Trophoblast cell (in vitro differentiated cells and primary cell): ENCODE data around the gene AXIN2.
"Not testable (repeated sequence)": the region's sequence is repeated elsewhere in the genome, so short reads cannot be mapped to it uniquely, and the experiment has no call there.

Experiments
- DNase-seq, 2 donors: peaks; one replicate each; pipeline ENCODE4 v3.0.0-alpha.2; 2016
- H2AFZ ChIP-seq: 2 replicates; pipeline ENCODE4 v1.6.1; 2013; ENCODE audit warnings: low read length, moderate library complexity, mild to moderate bottlenecking; ENCODE audit not compliant: insufficient read depth, poor library complexity
- H2AK5ac ChIP-seq: 2 replicates; pipeline ENCODE4 v1.6.1; 2013; ENCODE audit warnings: mild to moderate bottlenecking, low read length
- H2BK120ac ChIP-seq: 2 replicates; pipeline ENCODE4 v1.6.1; 2013; ENCODE audit warnings: low read length, mild to moderate bottlenecking, moderate library complexity; ENCODE audit not compliant: insufficient read depth, poor library complexity
- H2BK12ac ChIP-seq: 2 replicates; pipeline ENCODE4 v1.6.1; 2013; ENCODE audit warnings: mild to moderate bottlenecking, low read length, moderate library complexity
- H2BK5ac ChIP-seq: 2 replicates; pipeline ENCODE4 v1.6.1; 2013; ENCODE audit warnings: low read length, low read depth, moderate library complexity, mild to moderate bottlenecking; ENCODE audit not compliant: poor library complexity
- H3K14ac ChIP-seq: 2 replicates; pipeline ENCODE4 v1.6.1; 2013; ENCODE audit warnings: mild to moderate bottlenecking, low read length
- H3K18ac ChIP-seq: 2 replicates; pipeline ENCODE4 v1.6.1; 2013; ENCODE audit warnings: mild to moderate bottlenecking, low read length
- H3K23ac ChIP-seq: 2 replicates; pipeline ENCODE4 v1.6.1; 2013; ENCODE audit warnings: low read length
- H3K27ac ChIP-seq: 2 replicates; pipeline ENCODE4 v1.5.1; 2013; ENCODE audit warnings: low read depth, mild to moderate bottlenecking, inconsistent platforms, low read length, moderate library complexity
- H3K27me3 ChIP-seq: 2 replicates; pipeline ENCODE4 v1.6.1; 2013; ENCODE audit warnings: inconsistent platforms, mild to moderate bottlenecking, low read length, moderate library complexity; ENCODE audit not compliant: insufficient read depth
- H3K36me3 ChIP-seq, 2 experiments: 1 replicate in 1 of 2; 2 replicates in 1 of 2; pipeline ENCODE4 v1.6.1; 2013; ENCODE audit warnings: low read length in 2 of 2, mild to moderate bottlenecking in 2 of 2, moderate library complexity in 1 of 2; ENCODE audit not compliant: insufficient read depth in 2 of 2, control insufficient read depth in 1 of 2
- H3K4ac ChIP-seq: 2 replicates; pipeline ENCODE4 v1.6.1; 2013; ENCODE audit warnings: low read depth, mild to moderate bottlenecking, low read length, moderate library complexity
- H3K4me1 ChIP-seq, 2 experiments: 1 replicate in 1 of 2; 2 replicates in 1 of 2; pipeline ENCODE4 v1.6.1; 2013; ENCODE audit warnings: low read length in 2 of 2, mild to moderate bottlenecking in 2 of 2, moderate library complexity in 1 of 2; ENCODE audit not compliant: insufficient read depth in 2 of 2, control insufficient read depth in 1 of 2
- H3K4me2 ChIP-seq: 2 replicates; pipeline ENCODE4 v1.6.1; 2013; ENCODE audit warnings: inconsistent platforms, mild to moderate bottlenecking, low read length, moderate library complexity
- H3K4me3 ChIP-seq: 2 replicates; pipeline ENCODE4 v1.5.1; 2013; ENCODE audit warnings: mild to moderate bottlenecking, low read depth, low read length, inconsistent platforms
- H3K79me1 ChIP-seq: one replicate; pipeline ENCODE4 v1.6.1; 2013; ENCODE audit warnings: low read length
- H3K79me2 ChIP-seq: 2 replicates; pipeline ENCODE4 v1.6.1; 2013; ENCODE audit warnings: low read length, mild to moderate bottlenecking; ENCODE audit not compliant: control insufficient read depth, insufficient read depth, poor library complexity
- H3K9ac ChIP-seq: 2 replicates; pipeline ENCODE4 v1.6.1; 2013; ENCODE audit warnings: mild to moderate bottlenecking, low read length
- H3K9me3 ChIP-seq: 2 replicates; pipeline ENCODE4 v1.6.1; 2013; ENCODE audit warnings: low read depth, mild to moderate bottlenecking, control low read depth, inconsistent platforms, low read length; ENCODE audit not compliant: insufficient read depth
- H4K12ac ChIP-seq: 2 replicates; pipeline ENCODE4 v1.6.1; 2013; ENCODE audit warnings: low read depth, mild to moderate bottlenecking, low read length, moderate library complexity
- H4K8ac ChIP-seq: 2 replicates; pipeline ENCODE4 v1.6.1; 2013; ENCODE audit warnings: low read depth, mild to moderate bottlenecking, low read length, moderate library complexity
- H4K91ac ChIP-seq: one replicate; pipeline ENCODE4 v1.6.1; 2013; ENCODE audit warnings: low read depth, mild to moderate bottlenecking, low read length, moderate library complexity
- WGBS: extraction: QIAGEN DNeasy Blood & Tissue Kit; methylation state at CpG from one replicate; pipeline ENCODE4 v1.1.7; 2013; ENCODE audit warnings: missing lambda C conversion rate; ENCODE audit not compliant: insufficient read length, insufficient coverage; ENCODE audit errors: extremely low coverage; 5-methylcytosine and 5-hydroxymethylcytosine counted together

AXIN2 gene

DNA sequence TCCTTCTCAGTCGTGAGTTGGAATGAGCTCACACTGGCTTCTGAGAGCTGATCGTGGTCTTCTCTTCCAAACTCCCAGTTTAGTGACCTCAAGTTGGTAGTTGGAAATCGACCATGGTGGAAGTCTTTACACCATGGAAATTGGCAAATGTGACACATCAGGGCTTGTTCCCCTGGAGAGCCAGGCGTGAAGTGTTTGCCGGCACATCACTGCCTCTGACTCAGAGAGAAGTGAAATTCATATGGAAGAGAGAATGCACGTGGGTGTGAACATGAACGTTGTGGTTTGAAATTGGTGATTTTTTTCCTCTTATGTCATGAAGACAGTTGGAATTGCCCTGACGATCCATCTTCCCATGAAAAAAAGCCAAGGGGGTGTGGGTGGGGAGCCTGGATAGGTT lies 47.4 kb downstream of the AXIN2 start:
- Histone ChIP-seq H2BK5ac (no peak overlapping the region), H3K18ac (no peak overlapping the region), H3K4me1 (peaks cover 9 to 11% of the 10 kb centered on the region in 2 experiments), H4K8ac (no peak overlapping the region), H2AK5ac (no peak overlapping the region), H3K14ac (no peak overlapping the region), H4K91ac (no peak overlapping the region), H3K79me2 (no peaks in the 10 kb centered on the region), H3K4ac (no peak overlapping the region), H2BK120ac (no peak overlapping the region), H3K9me3 (no peaks in the 10 kb centered on the region), H3K4me2 (no peak overlapping the region), H2BK12ac (no peak overlapping the region), H3K79me1 (peaks cover 10% of the 10 kb centered on the region), H3K36me3 (no peaks in the 10 kb centered on the region), H4K12ac (no peak overlapping the region), H3K23ac (no peak overlapping the region), H3K27me3 (no peaks in the 10 kb centered on the region), H3K4me3 (no peak overlapping the region), H3K9ac (no peak overlapping the region), H2AFZ (no peak overlapping the region), H3K27ac (no peak overlapping the region)
- WGBS = no CpG with 5 or more reads among the region's 8 CpGs
- DNase-seq = peak; percentile 35 to 66

GRCh38 chr17:65511316-65511715 lies 50.1 kb downstream of the AXIN2 start:
- no peak overlapping the region for H2BK5ac ChIP-seq
- peaks cover 3% of the 10 kb centered on the region for H3K79me1 ChIP-seq
- H3K4me2 ChIP-seq = no peak overlapping the region
- no peak overlapping the region for H3K9ac ChIP-seq
- no peak overlapping the region for H4K12ac ChIP-seq
- H3K79me2 ChIP-seq = no peaks in the 10 kb centered on the region
- no peak overlapping the region for H3K27ac ChIP-seq
- peaks cover 6 to 7% of the 10 kb centered on the region in 2 experiments for H3K4me1 ChIP-seq
- no peak overlapping the region for H2AFZ ChIP-seq
- H3K4ac ChIP-seq = no peak overlapping the region
- no peaks in the 10 kb centered on the region for H3K36me3 ChIP-seq
- H3K14ac ChIP-seq = no peak overlapping the region
- no peak overlapping the region for H4K8ac ChIP-seq
- H2AK5ac ChIP-seq = no peak overlapping the region
- no peak for DNase-seq
- WGBS = no CpG with 5 or more reads among the region's 3 CpGs
- H4K91ac ChIP-seq = no peak overlapping the region
- H3K18ac ChIP-seq = no peak overlapping the region
- H3K27me3 ChIP-seq = no peaks in the 10 kb centered on the region
- no peak overlapping the region for H3K4me3 ChIP-seq
- no peak overlapping the region for H2BK12ac ChIP-seq
- H3K9me3 ChIP-seq = no peaks in the 10 kb centered on the region
- no peak overlapping the region for H2BK120ac ChIP-seq
- no peak overlapping the region for H3K23ac ChIP-seq

DNA sequence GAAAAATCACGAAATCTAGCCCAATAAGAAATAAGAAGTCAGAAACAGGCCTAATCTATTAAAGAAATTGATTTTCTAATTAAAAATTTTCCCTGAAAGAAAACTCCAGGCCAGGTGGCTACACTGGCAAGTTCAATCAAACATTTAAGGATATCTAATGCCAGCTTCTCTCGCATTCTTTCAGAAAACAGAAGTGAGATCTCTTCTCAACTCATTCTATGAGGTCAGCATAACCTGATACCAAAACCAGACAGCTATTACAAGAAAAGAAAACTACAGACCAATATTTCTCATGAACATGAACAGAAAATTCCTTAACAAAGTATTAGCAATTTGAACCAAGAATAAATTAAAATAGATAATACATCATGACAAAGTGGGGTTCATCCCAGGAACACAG lies 52.4 kb downstream of the AXIN2 start:
- no peak overlapping the region for H3K4me3 ChIP-seq
- H3K79me1 ChIP-seq = no peaks in the 10 kb centered on the region
- H2AFZ ChIP-seq = no peak overlapping the region
- no peak overlapping the region for H3K27ac ChIP-seq
- no peak overlapping the region for H3K4ac ChIP-seq
- H3K14ac ChIP-seq = no peak overlapping the region
- no peaks in the 10 kb centered on the region for H3K27me3 ChIP-seq
- H3K23ac ChIP-seq = no peak overlapping the region
- H3K36me3 ChIP-seq = no peaks in the 10 kb centered on the region
- no peak overlapping the region for H2BK12ac ChIP-seq
- no peak overlapping the region for H2BK5ac ChIP-seq
- no peaks in the 10 kb centered on the region for H3K4me1 ChIP-seq
- H4K12ac ChIP-seq = no peak overlapping the region
- no peak overlapping the region for H4K91ac ChIP-seq
- DNase-seq = no peak
- H4K8ac ChIP-seq = no peak overlapping the region
- H3K18ac ChIP-seq = no peak overlapping the region
- no CpG with 5 or more reads among the region's 2 CpGs for WGBS
- H3K9ac ChIP-seq = no peak overlapping the region
- H2BK120ac ChIP-seq = no peak overlapping the region
- no peak overlapping the region for H3K4me2 ChIP-seq
- no peaks in the 10 kb centered on the region for H3K9me3 ChIP-seq
- H3K79me2 ChIP-seq = no peaks in the 10 kb centered on the region
- H2AK5ac ChIP-seq = no peak overlapping the region

DNA sequence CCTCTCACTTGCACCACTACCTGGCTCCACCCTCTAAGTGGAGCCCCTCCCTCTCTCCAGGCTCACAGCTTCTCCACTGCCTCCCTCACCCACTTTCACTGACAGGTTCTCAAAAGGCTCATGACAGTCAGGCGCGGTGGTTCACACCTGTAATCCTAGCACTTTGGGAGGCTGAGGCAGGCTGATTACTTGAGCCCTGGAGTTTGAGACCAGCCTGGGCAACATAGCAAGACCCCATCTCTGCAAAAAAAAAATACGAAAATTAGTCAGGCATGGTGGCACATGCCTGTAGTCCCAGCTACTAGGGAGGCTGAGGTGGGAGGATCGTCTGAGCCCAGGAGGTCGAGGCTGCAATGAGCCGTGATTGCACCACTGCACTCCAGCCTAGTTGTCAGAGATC lies 56.8 kb downstream of the AXIN2 start:
- not testable (repeated sequence) for H4K12ac ChIP-seq, H3K4me2 ChIP-seq, H3K79me2 ChIP-seq, H2BK120ac ChIP-seq, H2AK5ac ChIP-seq, H4K8ac ChIP-seq, DNase-seq, H3K27ac ChIP-seq, H3K36me3 ChIP-seq, H2BK5ac ChIP-seq, H3K4ac ChIP-seq, H4K91ac ChIP-seq, H3K27me3 ChIP-seq, H2BK12ac ChIP-seq, H3K14ac ChIP-seq, H3K79me1 ChIP-seq, H3K4me3 ChIP-seq, H3K9ac ChIP-seq, H2AFZ ChIP-seq, H3K23ac ChIP-seq, H3K4me1 ChIP-seq, H3K18ac ChIP-seq, H3K9me3 ChIP-seq
- WGBS = no CpG with 5 or more reads among the region's 6 CpGs
